GM18520 (cell line): ENCODE data around the gene MYH2.

Experiments
- ATAC-seq: cut with Tn5 transposase; IDR thresholded peaks from one replicate; pipeline ENCODE4 v1.9.1; 2021; ENCODE audit not compliant: unreplicated experiment

The MYH2 gene

GRCh38 chr17:10516638-10517037, 32.8 kb downstream of the MYH2 start:
- no peak for ATAC-seq

GRCh38 chr17:10516065-10516464, 33.4 kb downstream of the MYH2 start:
- ATAC-seq = no peak

- ATAC-seq = no peak
Measured at GRCh38 chr17:10513299-10514067, 36.0 kb downstream of the MYH2 start.

GRCh38 chr17:10512856-10513255, 36.6 kb downstream of the MYH2 start:
- ATAC-seq = no peak

GRCh38 chr17:10499950-10500349, 49.5 kb downstream of the MYH2 start:
- no peak for ATAC-seq

GRCh38 chr17:10492004-10492403, 57.5 kb downstream of the MYH2 start:
- no peak for ATAC-seq

GRCh38 chr17:10482252-10482651, 67.2 kb downstream of the MYH2 start:
- no peak for ATAC-seq

- no peak for ATAC-seq
Measured at GRCh38 chr17:10477701-10478100, 71.8 kb downstream of the MYH2 start.

- ATAC-seq = no peak
Measured at GRCh38 chr17:10474536-10474935, 74.9 kb downstream of the MYH2 start.

GRCh38 chr17:10471858-10472257, 77.6 kb downstream of the MYH2 start:
- ATAC-seq = no peak
